Measurements from ENCODE around the gene S100A1. TPM values are rescaled to one million over a fixed set of nuclear protein-coding genes. Genes with fewer than 3 reads are reported as not detected.

S100A1 gene
- total and polyA plus RNA-seq, 10 of the 15 experiments (the other 5 are each of a cell fraction or from before 2014, with no cell fraction given): 0.13 to 0.29 TPM; not detected in 8

DNA sequence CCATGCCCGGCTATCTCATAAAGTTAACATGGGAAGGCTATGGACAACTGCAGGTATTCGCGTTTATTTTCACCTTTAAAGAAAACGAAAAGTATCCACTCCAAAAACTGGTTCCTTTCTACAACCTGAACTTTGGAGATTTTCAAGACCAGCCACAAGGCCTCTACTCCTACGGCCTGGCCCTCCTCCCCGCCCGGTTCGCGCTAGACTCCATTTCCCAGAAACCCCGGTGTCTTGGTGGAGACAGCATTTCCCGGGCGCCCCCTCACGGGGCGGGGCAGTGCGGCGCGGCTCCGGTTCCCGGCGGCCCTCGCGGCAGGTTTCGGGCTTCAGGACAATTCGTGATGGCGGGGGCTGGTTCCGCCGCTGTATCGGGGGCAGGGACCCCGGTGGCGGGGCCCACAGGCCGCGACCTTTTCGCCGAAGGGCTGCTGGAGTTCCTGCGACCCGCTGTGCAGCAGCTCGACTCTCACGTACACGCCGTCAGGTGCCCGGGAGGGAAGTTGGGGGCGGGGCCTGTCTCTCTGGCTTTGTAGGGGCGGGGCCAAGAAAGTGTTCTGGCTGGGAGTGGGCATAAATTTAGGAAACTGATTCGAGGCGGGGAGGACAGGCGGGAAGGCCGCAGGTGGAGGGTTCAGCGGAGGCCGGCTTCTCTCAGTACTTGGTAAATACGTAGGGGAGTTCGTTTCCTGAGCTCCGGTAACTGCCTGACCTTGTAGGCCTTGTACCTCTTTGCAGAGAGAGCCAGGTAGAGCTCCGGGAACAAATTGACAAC lies 30.4 kb downstream of the S100A1 start, which contains the start of gene SNAPIN (continued):
- TF ChIP-seq CEBPZ (IDR thresholded peaks at IDR 0.05; ENCODE audit: low read depth, low read length) (no peak), ATF2 (IDR thresholded peaks at IDR 0.05; ENCODE audit: low read length) (no peak), ETV6 (conservative IDR thresholded peaks at IDR 0.05 in 1 of 2, IDR thresholded peaks at IDR 0.05 in 1 of 2; ENCODE audit: borderline replicate concordance in 1 of 2, low read depth in 1 of 2) (no peak), ZBED1 (IDR thresholded peaks at IDR 0.05; ENCODE audit: borderline replicate concordance) (no peak), E2F8 (IDR thresholded peaks at IDR 0.05; ENCODE audit: low read depth, partially characterized antibody) (no peak), EGR1 (IDR thresholded peaks at IDR 0.05; ENCODE audit: borderline replicate concordance in 1 of 2, low read depth in 2 of 2, low read length in 2 of 2) (peak in 1 of 2 experiments; percentile 93; a peak in 2 of 3 replicates), ZNF217 (IDR thresholded peaks at IDR 0.05) (no peak), GATAD2B (conservative IDR thresholded peaks at IDR 0.05; ENCODE audit: low read depth) (peak; percentile 52; the same call in 1 of the 2 replicates), SMARCA5 (IDR thresholded peaks at IDR 0.05) (no peak), HDAC2 (IDR thresholded peaks at IDR 0.05) (no peak), SMAD5 (IDR thresholded peaks at IDR 0.05; ENCODE audit: low read depth) (peak; percentile 42; the same call in 1 of the 2 replicates), MTA2 (IDR thresholded peaks at IDR 0.05; ENCODE audit: low read depth) (0 out of 2 replicates have a peak, but pooled peaks have one; percentile 5), GABPA (IDR thresholded peaks at IDR 0.05; ENCODE audit: low read depth) (peak; percentile 78), NFXL1 (IDR thresholded peaks at IDR 0.05; ENCODE audit: borderline replicate concordance) (no peak), SRF (IDR thresholded peaks at IDR 0.05; ENCODE audit: low read depth in 2 of 2, low read length in 2 of 2) (no peak), NBN (IDR thresholded peaks at IDR 0.05) (peak; percentile 45; the same call in 1 of the 2 replicates), EED (IDR thresholded peaks at IDR 0.05; ENCODE audit: low read depth) (no peak), SIX5 (IDR thresholded peaks at IDR 0.05; ENCODE audit: low read depth, low read length, severe bottlenecking) (peak; percentile 83)
